Activated CD4-positive, CD25-positive, alpha-beta regulatory T cell treated with anti-CD3 and anti-CD28 coated beads, Interleukin-2, amount 50 U/mL, for 16 hours (primary cell): ENCODE results near the gene SRBD1.

ENCODE experiments used
- DNase-seq: peaks from one replicate; pipeline ENCODE4 v3.0.0-alpha.2; 2020; ENCODE audit warnings: low read depth, low spot score

Gene SRBD1

DNA sequence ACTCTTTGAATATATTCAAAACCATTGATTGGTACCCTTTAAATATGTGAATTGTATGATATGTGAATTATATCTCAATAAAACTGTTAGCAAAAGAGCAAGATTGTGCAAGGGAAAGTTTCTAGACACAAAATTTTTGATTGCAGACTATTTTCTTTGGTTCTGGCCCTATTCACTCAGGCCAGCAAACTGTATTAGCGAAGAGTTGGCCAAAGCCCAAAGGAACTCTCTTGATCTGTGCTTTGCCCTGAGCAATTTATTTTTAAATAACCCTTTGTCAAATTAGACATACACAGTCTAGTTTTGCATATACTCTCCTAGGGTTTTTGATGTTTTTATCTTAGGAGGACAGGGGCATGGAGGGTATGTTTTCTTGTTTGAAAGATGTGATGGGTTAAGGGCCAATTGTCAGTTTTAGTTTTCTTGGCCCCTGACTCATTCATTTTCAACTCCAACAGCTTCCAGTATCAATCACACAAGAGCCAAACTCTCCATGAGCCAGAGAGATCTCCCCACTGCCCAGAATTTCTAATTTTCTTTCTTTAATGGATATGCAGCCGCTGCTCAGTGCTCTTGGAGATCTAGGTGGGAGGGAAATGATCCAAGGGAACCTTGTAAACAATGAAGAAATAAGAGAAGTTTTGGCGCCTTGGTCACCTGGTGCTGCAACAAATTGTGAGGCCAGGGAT lies 231.5 kb downstream of the SRBD1 start:
- no peak for DNase-seq

DNA sequence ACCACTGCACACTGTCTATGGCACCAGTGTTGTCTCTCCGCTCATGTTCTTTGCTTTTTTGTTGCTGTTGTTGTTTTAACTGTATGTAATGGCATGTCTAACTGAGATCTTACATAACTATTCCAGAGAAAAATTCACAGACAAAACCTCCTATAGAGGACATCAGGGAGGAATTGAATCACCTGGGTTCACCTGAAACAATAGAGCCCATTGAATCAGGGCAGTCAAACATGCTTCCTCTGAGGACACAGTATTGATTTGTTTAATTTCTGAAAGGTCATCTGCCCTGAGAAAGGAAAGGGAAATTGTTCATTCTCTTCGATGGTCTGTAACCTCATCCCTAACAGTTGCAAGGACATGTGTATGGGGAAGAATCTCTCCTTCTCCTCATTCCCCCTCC lies 237.5 kb downstream of the SRBD1 start:
- DNase-seq, result no peak

DNA sequence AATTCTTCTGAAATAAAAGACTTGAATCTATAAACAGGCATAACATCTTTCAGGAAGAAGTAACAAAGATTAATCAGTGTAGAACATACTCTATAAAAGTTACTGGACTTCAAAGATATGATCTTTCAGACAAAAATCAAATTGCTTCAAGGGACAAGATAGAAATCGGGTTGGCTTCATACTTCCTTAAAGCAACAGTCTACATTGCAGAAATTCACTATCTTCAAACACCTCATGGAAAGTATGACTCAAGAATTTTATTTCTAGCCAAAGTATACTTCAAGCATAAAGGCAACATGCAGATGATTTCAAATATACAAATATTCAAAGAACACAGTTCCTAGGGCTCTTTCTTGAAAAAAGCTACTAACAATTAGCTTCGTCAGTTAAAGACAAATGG lies 240.7 kb downstream of the SRBD1 start:
- no peak for DNase-seq

DNA sequence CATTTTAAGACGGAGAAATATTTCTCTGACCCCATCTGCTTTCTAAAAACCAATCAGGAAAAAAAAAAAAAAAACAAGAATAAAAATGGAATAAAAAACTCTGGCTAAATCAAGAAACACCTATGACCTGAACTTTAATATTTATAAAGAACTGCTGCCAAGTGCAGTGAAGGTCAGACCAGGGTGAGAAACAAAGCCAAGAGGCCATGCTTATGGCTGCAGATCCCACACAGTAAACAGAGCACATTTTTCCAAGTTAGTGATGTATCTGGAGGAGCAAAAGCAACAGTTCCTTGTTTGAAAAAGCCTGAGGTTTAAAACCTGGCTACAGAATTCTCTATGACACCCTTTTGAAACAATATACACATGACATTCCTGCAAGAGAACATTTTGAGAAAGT lies 242.3 kb downstream of the SRBD1 start:
- no peak for DNase-seq

DNA sequence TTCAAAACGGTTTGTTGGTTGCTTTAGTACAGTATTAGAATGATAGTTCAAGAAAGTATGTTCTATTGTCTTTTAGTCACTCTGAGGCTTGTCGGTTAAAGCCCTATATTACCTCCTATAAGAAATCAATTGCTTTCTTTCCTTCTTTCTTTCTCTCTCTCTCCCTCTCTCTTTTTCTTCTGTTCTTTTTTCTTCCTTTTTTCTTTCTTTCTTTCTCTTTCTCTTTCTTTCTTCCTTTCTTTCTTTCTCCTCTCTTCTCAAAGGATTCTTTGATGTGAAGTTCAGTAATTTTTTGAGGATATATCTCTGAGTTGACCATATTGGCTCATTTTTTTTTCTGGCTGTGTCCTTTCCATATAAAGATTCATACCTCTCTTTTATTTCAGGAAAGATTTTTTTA lies 249.4 kb downstream of the SRBD1 start:
- DNase-seq, result no peak

DNA sequence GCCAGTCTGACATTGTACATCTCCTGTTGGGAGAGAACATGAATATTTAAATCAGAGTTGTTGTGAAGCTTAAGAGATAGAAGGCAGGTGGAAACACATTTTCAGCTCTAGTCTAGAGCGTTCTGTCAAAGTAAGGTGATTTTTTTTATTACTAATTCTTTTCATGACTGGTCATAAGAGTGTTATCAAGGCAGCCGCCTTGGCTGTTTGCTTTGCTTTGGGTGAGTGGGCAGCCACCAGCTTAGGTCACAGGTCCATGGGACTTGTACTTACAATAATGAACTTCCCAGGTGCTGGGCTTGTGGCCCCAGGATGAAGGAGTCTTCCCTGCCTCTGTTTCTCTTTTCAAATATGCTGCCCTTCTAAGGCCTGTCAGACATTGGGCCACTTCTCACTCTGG lies 256.3 kb downstream of the SRBD1 start:
- DNase-seq, result no peak

DNA sequence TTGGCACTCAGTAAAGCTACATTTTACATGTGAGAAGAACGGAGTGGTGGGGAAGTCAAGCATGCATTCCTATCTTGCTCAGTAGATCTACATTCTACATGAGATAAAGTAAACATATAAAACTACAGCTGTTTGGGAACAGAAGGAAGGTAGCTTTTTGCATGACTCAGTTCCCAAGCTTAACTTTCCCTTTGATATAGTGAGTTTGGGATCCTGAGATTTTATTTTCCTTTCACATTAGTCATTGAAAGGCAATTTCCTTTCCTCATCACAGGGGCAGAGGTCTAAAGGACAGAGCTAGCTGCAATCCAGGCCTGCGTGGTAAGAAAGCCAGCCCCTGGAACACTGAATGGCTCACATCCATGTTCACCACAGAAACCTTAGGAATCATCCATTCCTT lies 257.2 kb downstream of the SRBD1 start:
- no peak for DNase-seq

DNA sequence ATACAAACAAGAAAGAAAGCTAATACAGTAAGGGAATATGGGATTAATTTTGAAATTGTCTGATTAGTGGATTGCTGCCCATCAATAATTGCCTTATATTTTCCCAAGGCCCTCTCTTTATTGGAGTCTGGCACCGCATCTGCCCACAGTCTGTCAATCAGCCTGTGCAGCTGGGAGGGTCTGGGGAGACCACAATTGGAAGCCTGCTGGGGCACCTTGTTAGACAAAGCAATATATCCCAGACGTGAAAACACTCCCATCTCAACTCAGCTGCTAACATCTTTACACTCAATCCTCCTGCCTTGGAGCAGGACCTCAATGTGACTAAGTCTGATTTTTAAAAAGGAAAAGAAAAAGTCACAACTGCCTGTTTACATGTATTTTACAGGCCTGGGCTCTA lies 258.6 kb downstream of the SRBD1 start:
- DNase-seq, result no peak

DNA sequence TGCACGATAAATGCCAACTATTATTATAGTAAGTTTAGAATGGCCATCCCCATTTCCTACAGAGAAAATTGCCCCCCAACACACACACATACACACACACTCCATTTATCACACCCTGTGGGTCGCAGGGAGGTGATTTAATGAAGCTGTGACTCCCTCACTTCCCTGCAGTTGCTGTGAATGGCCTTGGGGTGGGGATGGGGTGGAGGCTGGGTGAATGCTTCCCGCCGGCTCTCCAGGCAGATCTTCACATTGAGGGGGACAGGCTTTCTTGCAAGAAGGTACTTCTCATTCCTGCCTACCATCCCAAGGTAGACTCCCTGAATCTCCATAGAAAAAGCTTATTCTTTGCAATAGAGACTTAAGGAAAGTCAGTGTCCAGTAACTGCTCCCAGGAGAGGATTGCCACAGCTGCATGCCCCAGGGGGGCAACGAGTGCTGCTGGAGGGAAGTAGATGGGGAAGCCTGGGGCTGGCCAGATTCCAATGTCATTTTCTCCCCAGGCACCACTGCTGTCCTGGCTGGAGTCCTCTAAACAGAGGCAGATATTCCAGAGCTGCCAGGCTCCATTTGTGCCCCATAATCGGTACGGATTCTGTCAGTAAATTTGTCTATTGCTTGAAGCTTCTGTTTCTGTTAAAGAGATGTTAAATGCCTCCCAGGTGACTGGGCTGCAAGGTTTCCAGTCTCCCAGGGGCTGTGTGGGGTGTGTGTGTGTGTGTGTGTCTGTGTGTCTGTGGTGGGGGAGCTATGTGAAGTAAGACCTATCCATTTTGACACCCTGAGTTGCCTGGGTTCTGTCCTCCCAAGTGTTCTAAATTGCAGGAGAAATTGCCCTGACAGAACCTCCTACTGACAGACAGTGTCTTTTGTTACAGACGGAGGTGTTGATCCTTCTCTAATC lies 265.5 kb downstream of the SRBD1 start:
- no peak for DNase-seq

DNA sequence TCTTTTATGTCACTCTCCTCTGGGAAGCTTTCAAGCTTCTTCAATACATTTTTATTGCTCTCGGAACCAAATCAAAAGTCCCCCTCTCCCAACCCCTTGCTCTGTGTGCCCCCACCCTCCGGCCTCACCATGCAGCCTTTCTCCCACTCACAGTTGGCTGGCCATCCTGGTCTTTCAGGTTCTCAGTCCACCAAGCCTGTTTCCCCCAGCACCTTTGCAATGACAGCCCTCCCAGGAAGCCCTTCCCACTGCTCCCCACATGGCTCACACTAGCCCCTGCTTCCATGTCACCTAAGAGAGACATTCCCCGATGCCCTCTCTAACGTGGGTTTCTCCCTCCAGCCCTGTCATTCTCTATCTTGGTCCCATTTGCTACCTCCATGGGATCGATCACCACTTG lies 266.6 kb downstream of the SRBD1 start:
- no peak for DNase-seq

DNA sequence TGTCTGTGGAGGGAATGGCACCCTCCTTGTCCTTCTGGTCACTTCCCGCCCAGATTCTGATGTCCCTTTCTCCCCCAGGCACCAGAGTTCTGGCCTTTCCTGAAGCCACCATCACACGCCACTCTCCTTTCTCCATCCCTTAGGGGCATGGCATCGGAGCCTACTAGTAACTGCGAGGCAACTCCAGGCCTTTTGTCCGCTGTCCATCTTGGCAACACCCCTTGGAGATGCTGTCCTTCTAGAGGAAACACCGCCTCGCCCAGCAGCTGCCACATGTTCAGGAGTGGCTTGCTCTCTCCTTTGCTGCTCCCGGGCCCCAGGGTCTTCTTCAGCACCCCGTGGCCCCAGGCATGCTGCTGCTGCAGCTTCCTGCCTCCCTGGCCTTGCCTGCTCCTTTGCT lies 267.0 kb downstream of the SRBD1 start:
- no peak for DNase-seq

DNA sequence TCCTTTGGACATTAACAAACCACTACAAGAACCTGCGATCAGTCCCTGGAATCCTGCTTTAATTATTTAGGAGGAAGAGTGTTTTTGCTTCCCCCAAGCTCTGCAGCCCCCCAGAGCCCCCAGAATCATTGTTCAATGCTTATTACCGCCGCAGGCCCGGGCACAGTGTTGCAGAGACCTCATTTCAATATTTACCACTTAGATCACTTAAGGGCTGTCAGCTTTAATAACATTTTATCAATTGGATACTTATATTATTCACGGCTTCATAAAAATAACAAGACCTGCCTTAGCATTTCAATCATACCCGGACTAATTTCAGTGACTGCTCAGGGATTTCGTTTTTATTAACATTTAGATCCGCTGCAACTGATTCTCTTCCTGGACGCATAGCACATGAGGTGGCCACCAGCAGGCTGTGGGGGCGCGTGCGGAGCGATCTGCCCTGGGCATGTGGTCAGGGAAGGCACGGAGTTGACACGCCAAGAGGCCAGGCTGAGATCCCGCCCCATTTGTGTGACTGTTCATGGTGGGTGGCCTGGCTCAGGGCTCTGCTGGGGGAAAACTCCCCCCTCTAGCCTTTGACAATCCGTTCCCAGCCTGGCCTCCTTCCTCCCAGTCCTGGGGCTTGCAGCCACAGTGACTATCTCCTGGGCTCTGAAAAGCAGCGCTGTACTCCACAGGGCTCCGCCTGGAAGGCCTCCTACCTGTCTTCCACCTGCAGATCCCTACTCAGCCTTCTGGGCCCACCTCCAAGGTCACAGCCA lies 267.6 kb downstream of the SRBD1 start:
- DNase-seq, result no peak

DNA sequence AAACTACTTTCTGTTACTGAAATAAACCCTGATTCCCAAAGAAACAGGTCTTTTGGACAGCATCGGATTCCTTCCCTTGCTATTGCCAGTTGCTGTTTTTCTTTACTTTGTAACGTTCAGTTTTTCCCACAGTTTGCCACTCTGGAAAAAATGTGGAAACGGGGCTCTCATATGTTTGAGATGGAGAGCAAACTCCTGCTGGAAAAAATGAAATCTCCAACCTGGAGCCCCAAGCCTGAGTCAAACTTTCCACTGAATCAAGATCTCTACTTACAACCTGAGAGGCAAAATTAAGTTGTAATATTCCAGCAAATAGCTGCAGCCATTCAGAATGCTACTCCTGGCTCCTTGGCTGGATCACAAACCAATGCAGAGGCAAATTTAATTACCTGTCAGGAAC lies 270.7 kb downstream of the SRBD1 start:
- no peak for DNase-seq

DNA sequence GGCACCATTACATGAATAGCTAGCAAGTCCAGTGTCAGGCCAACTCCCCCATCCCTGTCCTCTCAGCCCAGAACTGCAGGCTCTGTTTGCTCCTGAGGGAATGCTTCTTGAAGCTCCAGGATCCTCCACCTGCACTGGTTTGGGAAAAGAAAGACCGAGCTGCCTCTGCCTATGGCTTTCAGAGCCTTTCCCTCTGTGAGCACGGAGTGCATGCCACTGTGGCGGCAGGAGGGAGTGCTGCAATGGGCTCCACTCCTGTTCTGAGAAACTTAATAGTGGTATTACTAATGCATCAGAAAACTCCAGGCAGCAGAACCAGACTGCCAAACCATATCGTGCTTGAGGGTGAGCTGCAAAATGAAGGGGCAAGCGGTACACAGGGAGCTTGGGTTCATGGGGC lies 271.8 kb downstream of the SRBD1 start:
- no peak for DNase-seq
